IMR-90 (cell line): Measurements from ENCODE around the gene ENHO. TPM values are rescaled to one million over a fixed set of nuclear protein-coding genes. Genes with fewer than 3 reads are reported as not detected.

Source experiments
- ATAC-seq: fragments of 200-7000 bp; cut with Tn5 transposase; 2 replicates; pipeline ENCODE4 v1.9.1; 2020; ENCODE audit warnings: low read depth, mild to moderate bottlenecking, moderate library complexity
- BruUV-seq: library from RNA; stranded (reverse); fragments of 400-500 nt; replicated peaks from 2 replicates; lab custom pipeline; 2021; lab: Mats Ljungman, UMichigan
- CTCF ChIA-PET: fragments of 300-600 bp; formaldehyde crosslinking; extraction: SDS; loops from one replicate; lab custom pipeline; 2021; ENCODE audit warnings: antibody characterized with exemption; lab: Yijun Ruan, JAX
- POLR2A ChIA-PET: fragments of 300-600 bp; sonication (Branson Sonifier 250); formaldehyde crosslinking; loops from one replicate; lab custom pipeline; 2022; ENCODE audit warnings: antibody characterized with exemption; ENCODE audit not compliant: unreplicated experiment; lab: Charles Lee
- DNase-seq: peaks from one replicate; pipeline ENCODE4 v3.0.0; 2013
- H2AFZ ChIP-seq: replicated peaks from 2 replicates; pipeline ENCODE3; 2013; ENCODE audit warnings: low read length, mild to moderate bottlenecking; ENCODE audit not compliant: poor library complexity
- H2AK5ac ChIP-seq: 2 replicates; pipeline ENCODE4 v1.6.1; 2013; ENCODE audit warnings: low read depth, low read length, inconsistent platforms
- H2AK9ac ChIP-seq: replicated peaks from 2 replicates; pipeline ENCODE3; 2013; ENCODE audit warnings: mild to moderate bottlenecking, low read depth, low read length, moderate library complexity; ENCODE audit not compliant: poor library complexity
- H2BK120ac ChIP-seq: 2 replicates; pipeline ENCODE4 v1.6.1; 2013; ENCODE audit warnings: low read depth, low read length, inconsistent platforms
- H2BK15ac ChIP-seq: 3 replicates; pipeline ENCODE4 v1.6.1; 2013; ENCODE audit warnings: low read depth, low read length, inconsistent platforms
- H2BK20ac ChIP-seq: 2 replicates; pipeline ENCODE4 v1.6.1; 2013; ENCODE audit warnings: low read depth, mild to moderate bottlenecking, inconsistent platforms, low read length, moderate library complexity
- H2BK5ac ChIP-seq: 2 replicates; pipeline ENCODE4 v1.6.1; 2013; ENCODE audit warnings: mild to moderate bottlenecking, low read depth, low read length, inconsistent platforms; ENCODE audit not compliant: poor library complexity, severe bottlenecking
- H3K14ac ChIP-seq: replicated peaks from 2 replicates; pipeline ENCODE4 v1.6.1; 2013; ENCODE audit warnings: low read depth, low read length, inconsistent platforms
- H3K18ac ChIP-seq: 2 replicates; pipeline ENCODE4 v1.6.1; 2013; ENCODE audit warnings: low read depth, low read length, control low read depth
- H3K23ac ChIP-seq: 2 replicates; pipeline ENCODE4 v1.6.1; 2013; ENCODE audit warnings: low read depth, low read length, inconsistent platforms
- H3K27ac ChIP-seq: 2 replicates; pipeline ENCODE4 v1.5.1; 2013; ENCODE audit warnings: mild to moderate bottlenecking, control low read depth, low read length; ENCODE audit not compliant: insufficient read depth
- H3K27me3 ChIP-seq: 2 replicates; pipeline ENCODE4 v1.6.1; 2013; ENCODE audit warnings: low read length; ENCODE audit not compliant: control insufficient read depth, insufficient read depth
- H3K36me3 ChIP-seq: 2 replicates; pipeline ENCODE4 v1.6.1; 2013; ENCODE audit warnings: low read length, mixed read lengths; ENCODE audit not compliant: control insufficient read depth, insufficient read depth
- H3K4ac ChIP-seq: 2 replicates; pipeline ENCODE4 v1.6.1; 2013; ENCODE audit warnings: low read depth, low read length, inconsistent platforms
- H3K4me1 ChIP-seq: 2 replicates; pipeline ENCODE4 v1.6.1; 2013; ENCODE audit warnings: low read length, mixed read lengths; ENCODE audit not compliant: control insufficient read depth, insufficient read depth
- H3K4me2 ChIP-seq: 2 replicates; pipeline ENCODE4 v1.6.1; 2013; ENCODE audit warnings: low read depth, mild to moderate bottlenecking, control low read depth, low read length, moderate library complexity
- H3K4me3 ChIP-seq: 2 replicates; pipeline ENCODE4 v1.5.1; 2013; ENCODE audit warnings: low read depth, mild to moderate bottlenecking, control low read depth, low read length, moderate library complexity; ENCODE audit not compliant: insufficient read depth
- H3K56ac ChIP-seq: 2 replicates; pipeline ENCODE4 v1.6.1; 2013; ENCODE audit warnings: low read length, inconsistent platforms; ENCODE audit not compliant: insufficient read depth; ENCODE audit errors: extremely low read depth
- H3K79me1 ChIP-seq, 2 experiments: 2 replicates each; pipeline ENCODE4 v1.6.1; 2013; ENCODE audit warnings: low read length in 2 of 2, inconsistent platforms in 1 of 2, low read depth in 1 of 2
- H3K9ac ChIP-seq: 2 replicates; pipeline ENCODE4 v1.6.1; 2013; ENCODE audit warnings: low read depth, low read length, control low read depth
- H3K9me1 ChIP-seq: 2 replicates; pipeline ENCODE4 v1.6.1; 2013; ENCODE audit warnings: low read length, inconsistent platforms; ENCODE audit not compliant: insufficient read depth
- H3K9me3 ChIP-seq: 2 replicates; pipeline ENCODE4 v1.6.1; 2013; ENCODE audit warnings: low read length; ENCODE audit not compliant: control insufficient read depth, insufficient read depth
- H4K20me1 ChIP-seq: 2 replicates; pipeline ENCODE4 v1.6.1; 2013; ENCODE audit warnings: low read length, inconsistent platforms; ENCODE audit not compliant: insufficient read depth
- H4K5ac ChIP-seq: 2 replicates; pipeline ENCODE4 v1.6.1; 2013; ENCODE audit warnings: mild to moderate bottlenecking, low read depth, low read length, control low read depth
- H4K8ac ChIP-seq, 2 experiments: 2 replicates each; pipeline ENCODE4 v1.6.1; 2013; ENCODE audit warnings: low read depth in 2 of 2, low read length in 2 of 2, control low read depth in 1 of 2, inconsistent platforms in 1 of 2
- H4K91ac ChIP-seq: 2 replicates; pipeline ENCODE4 v1.6.1; 2013; ENCODE audit warnings: low read depth, low read length, inconsistent platforms; ENCODE audit not compliant: insufficient read depth
- CEBPB ChIP-seq: IDR thresholded peaks from 2 replicates; pipeline ENCODE4 v1.6.1; 2012; ENCODE audit warnings: low read depth, low read length, improper control_type of control experiment
- CHD1 ChIP-seq: IDR thresholded peaks from 2 replicates; pipeline ENCODE4 v1.6.1; 2012; ENCODE audit warnings: low read depth, low read length, improper control_type of control experiment
- MXI1 ChIP-seq: IDR thresholded peaks from 2 replicates; pipeline ENCODE4 v1.6.1; 2012; ENCODE audit warnings: low read depth, mild to moderate bottlenecking, low read length, moderate library complexity, borderline replicate concordance
- NFE2L2 ChIP-seq: fragments of 150-350 bp; IDR thresholded peaks from 2 replicates; pipeline ENCODE4 v1.6.1; 2016; ENCODE audit warnings: low read depth, mild to moderate bottlenecking, low read length
- RAD21 ChIP-seq: IDR thresholded peaks from 2 replicates; pipeline ENCODE4 v1.6.1; 2012; ENCODE audit warnings: low read length, improper control_type of control experiment
- WGBS, 2 experiments: methylation state at CpG; one replicate each; pipeline versions ENCODE4 v1.1.5 to v1.1.7; 2013; ENCODE audit warnings: missing lambda C conversion rate in 2 of 2; ENCODE audit not compliant: insufficient read length in 1 of 2; ENCODE audit errors: extremely low coverage in 2 of 2; 5-methylcytosine and 5-hydroxymethylcytosine counted together
- dilution Hi-C: fragments of 300-500 bp; cut with HindIII; formaldehyde crosslinking; loops from one replicate; pipeline ENCODE4 v1.14.3; 2018; ENCODE audit warnings: low sequenced_read_pairs; ENCODE audit not compliant: unreplicated experiment
- in situ Hi-C: fragments of 300-500 bp; cut with MboI; formaldehyde crosslinking; loops from 3 replicates; pipeline ENCODE4 v1.14.3; 2019; ENCODE audit warnings: low sequenced_read_pairs, inconsistent platforms, mixed read lengths
- intact Hi-C: fragments of 100-400 bp; cut with micrococcal nuclease; formaldehyde crosslinking; loops from 2 replicates; pipeline ENCODE4 v1.10.0; 2022
- polyA plus RNA-seq, 3 experiments: library from polyadenylated mRNA; depleted of rRNA; stranded (reverse); fragments of >200 nt; gene quantifications; 2 replicates each; pipeline ENCODE4 v1.2.3, GENCODE V29; 2012; ENCODE audit warnings: low replicate concordance in 1 of 3
- total RNA-seq: library from RNA; depleted of rRNA; stranded (reverse); fragments of >200 nt; gene quantifications from 2 replicates; pipeline ENCODE4 v1.2.3, GENCODE V29; 2012
- TF ChIP-seq, protein P1 (sequence below): conservative IDR thresholded peaks from 2 replicates; pipeline ENCODE4 v1.5.1; 2012; ENCODE audit warnings: mild to moderate bottlenecking, low read depth, low read length, improper control_type of control experiment

ENHO gene
- total and polyA plus RNA-seq, 2 of the 4 experiments (the other 2 are of a cell fraction) = not detected

DNA sequence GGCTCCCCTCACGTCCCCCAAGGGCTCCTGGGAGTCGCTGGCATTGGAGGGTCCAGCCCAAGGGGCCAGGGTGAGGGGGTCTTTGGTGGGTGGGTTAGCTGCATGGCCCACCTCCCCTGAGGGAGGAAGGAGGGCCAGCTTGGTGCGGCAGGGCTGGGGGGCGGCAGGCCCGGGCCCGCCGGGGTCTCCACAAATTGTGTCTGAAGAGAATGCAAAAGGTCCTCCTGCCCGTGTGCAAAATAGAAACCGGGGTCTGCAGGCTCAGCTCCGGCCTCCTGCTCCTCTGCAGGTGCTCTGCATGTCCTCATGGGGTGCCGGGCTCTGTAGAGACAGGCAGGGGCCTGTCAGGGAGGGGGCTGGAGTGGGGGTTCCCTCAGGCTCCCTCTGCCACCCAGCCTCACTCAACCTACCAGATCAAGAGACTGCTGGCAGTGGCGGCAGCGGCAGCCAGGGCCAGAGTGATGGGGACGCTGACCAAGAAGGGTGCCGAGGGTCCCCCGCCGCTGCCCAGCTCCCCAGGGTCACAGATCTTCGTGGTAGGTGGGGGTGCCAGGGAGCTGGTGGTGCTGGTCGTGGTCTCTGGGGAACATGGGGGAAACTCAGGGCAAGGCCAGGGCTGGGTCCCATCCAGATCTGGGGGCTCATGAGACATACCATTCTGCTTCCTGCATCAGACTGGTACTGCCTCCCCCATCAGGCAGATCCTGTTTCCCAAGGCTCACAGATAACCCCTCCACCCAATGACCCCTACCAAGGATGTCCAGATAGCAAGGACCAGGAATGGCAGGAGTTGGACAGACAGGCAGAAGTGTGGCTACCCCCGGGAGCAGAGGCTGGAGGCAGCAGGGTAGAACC, 29.2 kb upstream of the ENHO start:
- dilution Hi-C loops = no loop called here
- Histone ChIP-seq H3K4me1 (no peaks in the 10 kb centered on the region), H3K18ac (no peak overlapping the region), H2BK120ac (no peak overlapping the region), H3K14ac (no peak overlapping the region), H3K4ac (no peak overlapping the region), H3K27ac (no peak overlapping the region), H3K4me3 (no peak overlapping the region), H3K56ac (no peak overlapping the region), H4K20me1 (no peaks in the 10 kb centered on the region), H2AFZ (no peak overlapping the region), H4K5ac (no peak overlapping the region), H2AK5ac (no peak overlapping the region), H3K79me1 (no peaks in the 10 kb centered on the region), H4K91ac (no peak overlapping the region), H2BK5ac (no peak overlapping the region), H3K27me3 (peaks cover 59% of the 10 kb centered on the region), H3K9me3 (no peaks in the 10 kb centered on the region), H3K9ac (no peak overlapping the region), H3K9me1 (no peaks in the 10 kb centered on the region), H2BK15ac (no peak overlapping the region), H2BK20ac (no peak overlapping the region), H2AK9ac (no peak overlapping the region), H4K8ac (no peak overlapping the region), H3K36me3 (no peaks in the 10 kb centered on the region), H3K23ac (no peak overlapping the region), H3K4me2 (no peak overlapping the region)
- in situ Hi-C loops = loop anchor here (5.0 kb wide), 1 partner anchor 45 kb away; no protein-coding TSS in a partner anchor
- TF ChIP-seq NFE2L2 = no peak
- no peak for TF ChIP-seq MXI1
- TF ChIP-seq RAD21 = no peak
- TF ChIP-seq CEBPB = no peak
- TF ChIP-seq, protein P1, sequence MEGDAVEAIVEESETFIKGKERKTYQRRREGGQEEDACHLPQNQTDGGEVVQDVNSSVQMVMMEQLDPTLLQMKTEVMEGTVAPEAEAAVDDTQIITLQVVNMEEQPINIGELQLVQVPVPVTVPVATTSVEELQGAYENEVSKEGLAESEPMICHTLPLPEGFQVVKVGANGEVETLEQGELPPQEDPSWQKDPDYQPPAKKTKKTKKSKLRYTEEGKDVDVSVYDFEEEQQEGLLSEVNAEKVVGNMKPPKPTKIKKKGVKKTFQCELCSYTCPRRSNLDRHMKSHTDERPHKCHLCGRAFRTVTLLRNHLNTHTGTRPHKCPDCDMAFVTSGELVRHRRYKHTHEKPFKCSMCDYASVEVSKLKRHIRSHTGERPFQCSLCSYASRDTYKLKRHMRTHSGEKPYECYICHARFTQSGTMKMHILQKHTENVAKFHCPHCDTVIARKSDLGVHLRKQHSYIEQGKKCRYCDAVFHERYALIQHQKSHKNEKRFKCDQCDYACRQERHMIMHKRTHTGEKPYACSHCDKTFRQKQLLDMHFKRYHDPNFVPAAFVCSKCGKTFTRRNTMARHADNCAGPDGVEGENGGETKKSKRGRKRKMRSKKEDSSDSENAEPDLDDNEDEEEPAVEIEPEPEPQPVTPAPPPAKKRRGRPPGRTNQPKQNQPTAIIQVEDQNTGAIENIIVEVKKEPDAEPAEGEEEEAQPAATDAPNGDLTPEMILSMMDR = no peak
- TF ChIP-seq CHD1 = no peak
- 14% methylated on average over 1 of the region's 20 CpGs; no CpG with 5 or more reads in 1 of the 2 experiments for WGBS, 2 experiments
- ChIA-PET CTCF (interaction anchor here (0.8 kb wide), 1 partner anchor 11 kb away, joined by 3 read pairs; no protein-coding TSS in a partner anchor), POLR2A (no interaction called here)
- no TSS peak for BruUV-seq
- DNase-seq (no peak), ATAC-seq (no peak)
- intact Hi-C loops = no loop called here
